Activated naive CD4-positive, alpha-beta T cell treated with anti-CD3 and anti-CD28 coated beads, Interleukin-2, amount 50 U/mL, for 16 hours (primary cell): ENCODE results near the gene CACNA1B.

Experiments used
- DNase-seq: peaks from one replicate; pipeline ENCODE4 v3.0.0-alpha.2; 2020

Gene CACNA1B

GRCh38 chr9:138061631-138062030, 184.0 kb downstream of the CACNA1B start:
- DNase-seq: no peak

DNA sequence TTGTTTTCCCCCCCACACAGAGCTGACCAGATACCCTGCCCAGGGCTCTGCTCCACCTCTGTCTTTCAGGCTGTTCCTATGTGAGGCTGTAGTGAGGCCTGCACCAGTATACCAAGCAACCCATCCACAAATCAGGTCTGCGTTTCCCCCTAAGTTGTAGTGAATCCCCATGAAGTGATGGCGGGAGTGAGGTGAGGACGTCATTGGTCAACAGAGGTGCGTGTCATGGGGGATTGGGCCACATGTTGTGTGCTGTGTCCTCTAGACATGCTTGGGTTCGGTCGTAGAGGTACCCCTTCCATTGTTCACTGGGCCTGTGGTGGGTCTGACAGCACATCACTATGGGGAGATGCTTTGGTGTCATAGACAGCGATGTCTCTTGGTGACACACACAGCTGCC, 184.6 kb downstream of the CACNA1B start:
- DNase-seq: no peak

- no peak for DNase-seq
These were observed 185.5 kb downstream of the CACNA1B start for GRCh38 chr9:138063033-138063432.

- no peak for DNase-seq
These were observed 186.2 kb downstream of the CACNA1B start for GRCh38 chr9:138063785-138064184.

GRCh38 chr9:138064547-138064946, 187.0 kb downstream of the CACNA1B start:
- DNase-seq: no peak

- DNase-seq: no peak
These were observed 187.7 kb downstream of the CACNA1B start for GRCh38 chr9:138065287-138065686.

DNA sequence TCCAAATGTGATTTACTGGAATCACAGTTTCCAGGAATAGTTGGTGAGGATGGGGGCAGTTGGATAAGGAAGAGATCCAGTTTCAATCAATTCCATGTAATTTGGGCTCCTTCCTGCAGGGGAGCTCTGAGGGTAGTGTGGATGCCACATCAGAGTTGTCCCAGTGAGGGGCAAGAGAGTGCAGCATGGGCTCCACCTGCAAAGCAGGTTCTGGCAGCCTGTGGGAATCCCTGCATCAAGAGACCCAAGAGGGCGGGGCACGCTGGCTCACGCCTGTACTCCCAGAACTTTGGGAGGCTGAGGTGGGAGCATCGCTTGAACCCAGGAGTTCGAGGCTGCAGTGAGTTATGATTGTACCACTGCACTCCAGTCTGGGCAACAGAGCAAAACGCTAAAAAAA, 188.5 kb downstream of the CACNA1B start:
- DNase-seq: no peak

DNA sequence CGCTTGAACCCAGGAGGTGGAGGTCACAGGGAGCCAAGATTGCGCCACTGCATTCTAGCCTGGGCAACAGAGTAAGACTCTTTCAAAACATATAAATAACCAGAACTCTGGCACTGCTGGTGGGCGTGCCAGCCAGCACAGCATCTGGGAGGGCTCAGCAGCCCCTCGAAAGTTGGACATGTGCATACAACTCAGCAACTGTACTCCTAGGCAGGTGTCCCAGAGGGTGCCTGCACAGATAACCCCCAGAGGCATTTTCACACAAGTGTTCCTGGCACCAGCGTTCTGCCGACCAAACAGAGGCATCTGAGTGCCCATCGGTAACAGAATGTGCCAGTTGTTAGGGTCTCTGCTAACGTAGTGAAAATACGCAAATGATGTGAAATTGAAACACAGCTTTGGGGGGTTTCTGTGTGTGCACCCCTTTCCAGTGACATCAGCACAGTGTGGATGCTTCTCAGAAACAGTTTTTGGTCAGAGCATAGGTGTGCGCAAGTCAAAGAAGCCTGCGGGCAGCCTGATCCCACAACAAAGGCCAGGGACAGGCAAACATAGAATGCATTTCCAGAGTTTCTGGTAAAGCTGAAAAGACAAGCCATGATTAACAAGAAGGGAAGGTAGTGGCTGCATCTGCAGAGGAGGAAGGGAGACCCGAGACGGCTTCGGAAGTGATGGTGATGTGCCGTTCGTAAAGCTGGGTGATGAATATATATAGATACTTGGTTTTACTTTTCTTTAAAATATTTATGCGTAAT, 190.2 kb downstream of the CACNA1B start:
- DNase-seq: no peak

- no peak for DNase-seq
These were observed 191.0 kb downstream of the CACNA1B start for GRCh38 chr9:138068601-138069035.

- DNase-seq: no peak
These were observed 192.3 kb downstream of the CACNA1B start for GRCh38 chr9:138069731-138070456.

DNA sequence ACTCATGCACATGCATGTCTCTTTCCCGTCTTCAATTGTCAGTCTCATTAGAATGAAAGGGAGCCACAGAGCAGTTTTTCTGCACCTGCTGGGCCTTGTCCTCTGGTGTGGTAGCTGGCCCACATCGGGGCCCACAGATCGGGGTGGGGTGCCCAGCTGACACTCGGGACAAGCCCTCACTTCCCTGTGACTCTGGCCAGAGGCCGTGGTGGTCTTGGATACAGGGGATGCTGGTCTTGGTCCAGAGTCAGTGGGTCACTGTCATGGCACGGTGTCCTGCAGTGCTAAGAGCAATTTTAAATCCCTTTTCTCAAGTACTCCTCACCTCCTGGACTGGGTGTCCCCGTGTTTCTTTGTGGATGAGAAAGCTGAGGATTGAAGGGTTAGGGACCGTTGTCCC, 193.2 kb downstream of the CACNA1B start:
- no peak for DNase-seq

DNA sequence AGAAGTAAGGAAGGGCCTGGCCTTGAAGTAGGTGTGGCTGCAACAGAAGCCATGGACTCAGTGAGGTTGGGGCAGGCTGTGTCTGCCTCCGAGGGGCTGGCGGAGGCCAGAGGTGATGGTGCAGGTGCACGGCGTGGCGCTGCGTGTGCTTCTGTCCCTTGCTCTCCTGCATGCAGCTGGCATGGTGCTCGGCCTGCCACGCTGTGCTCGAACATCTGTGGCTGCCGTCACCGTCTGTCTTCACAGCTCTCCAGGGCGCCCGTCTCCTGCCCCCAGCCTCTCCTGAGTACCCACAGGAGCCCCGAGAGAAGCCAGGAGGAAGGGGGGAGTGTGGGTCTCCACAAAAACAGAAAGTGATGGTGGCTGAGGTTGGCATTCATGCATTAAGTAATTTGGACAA, 193.7 kb downstream of the CACNA1B start:
- no peak for DNase-seq

DNA sequence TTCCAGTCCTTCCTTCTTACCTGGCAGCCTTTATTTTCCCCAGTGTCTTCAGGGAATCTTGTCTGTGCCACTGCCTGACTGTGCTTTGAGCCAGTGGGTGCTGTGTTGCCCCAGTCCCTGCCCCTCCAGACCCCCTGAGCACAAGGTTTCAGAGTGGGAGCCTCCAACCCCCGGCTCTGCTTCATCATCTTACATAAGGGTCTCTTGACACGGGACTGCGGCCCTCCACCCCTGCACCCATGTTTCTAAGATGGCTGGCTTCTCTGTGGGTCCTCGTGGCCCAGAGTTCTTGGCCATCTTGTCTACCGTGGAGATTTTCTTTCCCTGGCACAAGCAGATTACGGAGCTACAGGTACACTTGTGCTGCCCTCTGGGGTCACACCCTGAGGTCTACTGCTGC, 194.1 kb downstream of the CACNA1B start:
- no peak for DNase-seq

GRCh38 chr9:138072161-138072842, 194.7 kb downstream of the CACNA1B start:
- no peak for DNase-seq

- DNase-seq: no peak
These were observed 195.3 kb downstream of the CACNA1B start for GRCh38 chr9:138072897-138073296.

GRCh38 chr9:138073408-138073807, 195.8 kb downstream of the CACNA1B start:
- DNase-seq: no peak

DNA sequence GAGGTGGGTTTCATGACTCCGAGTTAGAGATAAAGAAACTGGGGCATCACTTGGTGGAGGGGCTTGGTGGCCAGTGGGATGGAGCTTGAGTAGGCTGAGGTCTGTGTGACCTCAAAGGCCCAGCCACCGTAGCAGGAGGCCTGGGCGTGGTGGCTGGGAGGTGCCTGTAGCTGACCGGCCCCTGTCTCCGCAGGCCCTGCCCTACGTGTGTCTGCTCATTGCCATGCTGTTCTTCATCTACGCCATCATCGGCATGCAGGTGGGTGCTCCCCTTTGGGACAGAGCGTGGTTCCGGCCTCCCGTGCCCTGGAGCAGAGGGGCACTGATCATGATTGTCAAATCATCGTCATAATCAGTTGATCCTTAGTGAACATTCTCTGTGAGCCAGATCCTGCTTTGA, 196.2 kb downstream of the CACNA1B start:
- no peak for DNase-seq

DNA sequence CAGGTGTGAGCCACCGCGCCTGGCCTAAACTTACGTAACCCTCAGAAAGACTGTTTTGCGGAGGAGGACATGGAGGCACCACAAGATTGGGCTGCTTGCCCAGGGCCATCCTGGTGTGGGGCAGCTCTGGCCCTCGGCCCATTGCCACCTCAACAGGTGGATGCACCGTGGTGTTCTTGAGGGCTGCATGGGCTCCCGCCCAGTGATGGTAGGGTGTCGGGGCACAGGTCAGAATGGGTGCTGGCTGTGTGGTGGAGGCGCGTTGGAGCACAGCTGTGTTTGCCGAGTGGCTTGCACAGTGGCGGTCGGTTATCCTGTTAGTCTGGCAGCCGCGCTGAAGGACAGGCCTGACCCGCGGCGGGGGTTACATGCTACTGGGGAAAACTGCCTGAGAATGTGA, 196.9 kb downstream of the CACNA1B start:
- DNase-seq: no peak

DNA sequence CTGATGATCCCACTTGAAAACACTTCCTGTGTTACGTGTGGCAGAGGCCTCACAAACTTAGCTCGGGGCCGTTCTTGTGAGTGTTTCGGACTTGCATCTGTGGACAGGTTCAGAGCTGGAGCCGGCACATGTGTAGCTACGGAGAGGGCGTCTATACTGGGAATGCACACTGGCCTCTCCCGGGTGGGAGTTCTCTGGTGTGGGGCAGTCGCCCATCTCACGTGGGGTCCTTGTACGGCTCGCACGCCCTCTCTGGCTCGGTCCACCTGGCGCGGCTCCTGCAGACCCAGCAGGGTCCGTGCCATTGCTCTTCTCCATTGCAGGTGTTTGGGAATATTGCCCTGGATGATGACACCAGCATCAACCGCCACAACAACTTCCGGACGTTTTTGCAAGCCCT, 197.9 kb downstream of the CACNA1B start:
- DNase-seq: no peak

DNA sequence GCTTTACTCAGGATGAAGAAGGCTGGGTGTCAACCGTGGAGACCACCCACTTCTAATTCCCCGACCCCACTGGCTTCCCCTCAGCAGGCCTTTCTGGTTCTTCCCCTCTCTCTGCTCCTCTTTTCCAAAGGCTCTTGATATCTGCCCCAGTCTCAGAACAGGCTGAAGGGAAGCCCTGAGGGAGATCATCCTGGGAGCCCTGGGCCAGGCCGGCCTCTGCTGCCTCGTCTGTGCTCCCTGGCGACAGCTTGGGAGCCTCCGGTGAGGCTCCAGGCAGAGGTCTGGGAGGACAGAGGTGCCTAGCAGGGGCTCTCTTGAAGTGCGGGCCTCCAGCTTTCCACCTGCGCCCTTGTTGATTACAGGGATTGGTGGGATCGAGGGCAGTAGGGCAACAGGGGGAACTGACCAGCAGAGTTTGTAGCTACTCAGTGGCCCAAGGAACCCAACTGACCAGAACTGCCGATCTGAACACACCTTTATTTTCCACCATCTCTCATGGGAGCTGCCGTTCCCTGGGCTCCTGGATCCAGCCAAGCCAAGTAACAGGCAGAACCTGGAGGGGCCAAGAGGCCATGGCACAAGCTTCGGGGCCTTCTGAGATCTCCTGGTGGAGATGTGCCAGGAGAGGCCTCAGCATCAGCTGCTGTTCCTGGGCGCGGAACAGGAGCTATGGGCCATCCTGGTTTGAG, 198.5 kb downstream of the CACNA1B start:
- DNase-seq: no peak

DNA sequence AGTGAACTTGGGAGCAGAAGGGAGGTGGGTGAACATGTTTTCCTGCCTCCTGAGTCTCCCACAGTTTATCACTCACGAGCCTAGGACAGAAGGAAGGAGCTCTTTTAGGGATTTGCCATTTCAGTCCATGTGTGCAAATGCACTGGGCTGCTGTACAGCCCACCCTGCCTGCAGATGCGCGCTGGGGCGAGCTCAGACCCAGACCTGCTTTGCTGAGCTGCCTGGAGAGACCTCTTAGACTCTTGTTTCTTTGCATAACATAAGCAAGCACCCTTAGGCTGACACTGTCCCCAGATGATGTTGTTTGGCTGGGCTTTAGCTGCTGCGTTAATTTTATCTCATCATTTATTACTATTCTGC, 199.0 kb downstream of the CACNA1B start:
- DNase-seq: no peak

- DNase-seq: no peak
These were observed 199.5 kb downstream of the CACNA1B start for GRCh38 chr9:138077126-138077525.

GRCh38 chr9:138077898-138078540, 200.4 kb downstream of the CACNA1B start:
- no peak for DNase-seq
